C4-2B (cell line): ENCODE results near the gene ADAP1.

Experiments used
- H3K27ac ChIP-seq: fragments of 450-650 bp; 2 replicates; pipeline ENCODE4 v1.5.1; 2017
- CTCF ChIP-seq: fragments of 450-650 bp; conservative IDR thresholded peaks from 2 replicates; pipeline ENCODE4 v1.5.1; 2017; ENCODE audit warnings: mild to moderate bottlenecking
- ZFX ChIP-seq: fragments of 450-650 bp; IDR thresholded peaks from 2 replicates; pipeline ENCODE4 v1.6.1; 2017

ADAP1 gene

DNA sequence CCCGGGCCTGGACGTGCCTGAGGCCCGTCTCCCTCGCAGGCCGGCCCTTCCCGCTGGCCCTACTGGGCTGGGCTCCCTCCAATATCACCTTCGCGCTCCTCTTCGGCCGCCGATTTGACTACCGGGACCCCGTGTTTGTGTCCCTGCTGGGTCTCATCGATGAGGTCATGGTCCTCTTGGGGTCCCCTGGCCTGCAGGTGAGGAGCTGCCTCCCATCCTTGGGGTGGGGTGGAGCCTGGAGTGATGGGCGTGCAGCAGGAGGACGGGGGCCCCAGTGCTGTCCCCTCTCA is 30.6 kb upstream of the ADAP1 start:
- TF ChIP-seq ZFX (no peak), CTCF (no peak)
- H3K27ac ChIP-seq: no peak overlapping the region

- no peak overlapping the region for H3K27ac ChIP-seq
- TF ChIP-seq CTCF (no peak), ZFX (no peak)
Measured at GRCh38 chr7:984361-985126, 30.1 kb upstream of the ADAP1 start.

DNA sequence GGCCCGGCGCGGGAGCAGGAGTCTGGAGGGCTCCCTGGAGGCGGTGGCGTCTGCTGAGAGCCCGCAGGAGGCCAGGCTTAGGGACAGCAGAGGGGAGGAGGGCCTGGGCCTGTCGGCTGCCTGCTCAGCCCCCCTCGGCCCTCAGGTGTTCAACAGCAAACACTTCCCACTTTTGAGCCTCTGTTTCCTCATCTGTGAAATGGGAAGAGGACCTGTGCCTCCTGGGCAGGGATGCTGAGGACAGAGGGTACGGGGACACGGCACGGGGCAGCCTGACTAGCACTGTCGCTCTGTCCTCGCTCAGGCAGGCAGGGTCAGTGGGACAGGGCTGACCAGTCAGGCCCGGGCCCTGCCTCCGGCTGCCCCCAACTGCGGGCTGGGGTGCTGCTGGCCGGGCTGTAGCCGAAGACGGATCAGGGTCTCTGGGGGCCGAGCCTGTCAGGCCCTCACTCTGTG is 29.2 kb upstream of the ADAP1 start:
- H3K27ac ChIP-seq: no peak overlapping the region
- TF ChIP-seq ZFX (no peak), CTCF (no peak)

DNA sequence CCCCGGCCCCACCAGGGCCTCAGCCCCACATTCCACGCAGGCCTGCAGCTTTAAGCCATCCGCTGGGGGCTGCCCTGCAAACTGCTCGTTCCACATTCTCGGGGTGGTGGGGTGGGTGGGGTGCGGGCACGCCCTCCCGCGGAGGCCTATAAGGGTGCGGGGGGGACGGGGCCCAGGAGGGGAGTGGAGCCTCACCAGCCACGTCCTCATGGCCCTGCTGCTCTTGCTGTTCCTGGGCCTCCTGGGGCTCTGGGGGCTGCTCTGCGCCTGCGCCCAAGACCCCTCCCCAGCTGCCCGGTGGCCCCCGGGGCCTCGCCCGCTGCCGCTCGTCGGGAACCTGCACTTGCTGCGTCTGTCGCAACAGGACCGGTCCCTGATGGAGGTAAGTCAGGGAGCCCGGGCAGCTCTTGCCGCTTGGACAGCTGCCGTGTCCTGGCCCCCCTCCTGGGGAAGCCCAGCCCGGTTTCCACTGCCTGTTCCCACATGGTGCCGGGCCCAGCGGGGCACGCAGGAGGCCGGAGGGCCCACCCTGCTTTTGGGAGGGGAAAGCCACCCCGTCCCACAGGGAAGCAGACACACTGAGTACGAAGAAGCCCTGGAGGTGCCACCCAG is 28.6 kb upstream of the ADAP1 start, which contains the start of gene CYP2W1:
Gene CYP2W1 (plus strand): TSS at position 178 of the 612 bp plus-strand sequence. CDS start 31 bp downstream, at position 209.
- H3K27ac ChIP-seq: peak within 1 kb of the TSS; percentile 5; the same call in 1 of the 2 replicates
- TF ChIP-seq ZFX (no peak), CTCF (no peak)

GRCh38 chr7:982511-983003 is 28.1 kb upstream of the ADAP1 start:
- peak overlapping the region; percentile 5; the same call in 1 of the 2 replicates for H3K27ac ChIP-seq
- TF ChIP-seq CTCF (no peak), ZFX (no peak)

DNA sequence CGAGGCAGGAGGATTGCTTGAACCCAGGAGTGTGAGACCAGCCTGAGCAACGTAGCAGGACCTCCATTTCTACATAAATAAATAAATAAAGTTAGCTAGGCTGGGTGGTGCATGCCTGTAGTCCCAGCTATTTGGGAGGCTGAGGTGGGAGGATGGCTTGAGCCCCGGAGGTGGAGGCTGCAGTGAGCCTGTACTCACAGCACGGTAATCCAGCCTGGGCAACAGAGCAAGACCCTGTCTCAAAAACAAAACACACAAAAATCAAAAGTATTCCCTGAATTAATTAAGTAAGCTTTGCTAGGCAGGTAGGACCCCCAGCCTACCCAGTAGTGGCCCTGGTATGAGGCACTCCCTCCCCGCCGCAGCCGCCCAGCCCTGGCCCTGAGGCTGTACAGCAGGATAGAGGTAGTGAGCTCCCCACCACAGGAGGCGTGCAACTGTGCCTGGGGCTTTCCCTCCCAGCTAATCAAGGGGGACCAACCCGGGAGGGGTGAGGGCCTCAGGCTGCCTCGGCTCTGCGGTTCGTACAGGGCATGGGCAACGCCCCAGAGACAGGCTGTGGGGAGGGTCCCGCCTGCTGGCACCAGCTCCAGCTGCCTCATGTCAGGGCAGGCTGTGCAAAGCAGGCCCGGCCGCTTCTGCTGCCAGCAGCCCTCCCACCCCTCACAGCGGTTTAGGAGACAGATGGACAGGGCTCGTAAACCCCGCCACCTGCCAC is 27.5 kb upstream of the ADAP1 start:
- TF ChIP-seq ZFX (no peak), CTCF (no peak)
- H3K27ac ChIP-seq: peak overlapping the region; percentile 5; the same call in 1 of the 2 replicates
